Measurements from ENCODE around the gene PDE8B.

- TF ChIP-seq CTCF (IDR thresholded peaks at IDR 0.05) = no peak
- TF ChIP-seq POLR2A (IDR thresholded peaks at IDR 0.05) = no peak
These were observed 49.0 kb downstream of the PDE8B start for GRCh38 chr5:77259476-77259875.
